ENCODE data around the gene AKAP14.
"Not testable (repeated sequence)": the region's sequence is repeated elsewhere in the genome, so short reads cannot be mapped to it uniquely, and the experiment has no call there.

Gene AKAP14

GRCh38 chrX:119919835-119920585 is 24.3 kb downstream of the AKAP14 start:
- Histone ChIP-seq H3K9ac (ENCODE audit: low read length in 5 of 5) (no peak overlapping the region), H3K27ac (ENCODE audit: low read depth, low read length) (no peak overlapping the region), H3K36me3 (ENCODE audit: control insufficient read depth in 5 of 5, insufficient read depth in 5 of 5, low read length in 5 of 5) (peaks cover 0 to 9% (median 0%) of the 10 kb centered on the region in 5 donors), H3K27me3 (ENCODE audit: control insufficient read depth in 5 of 5, insufficient read depth in 4 of 5, low read length in 5 of 5) (peaks cover 0 to 3% (median 0%) of the 10 kb centered on the region in 5 donors), H3K4me1 (ENCODE audit: control insufficient read depth in 5 of 5, insufficient read depth in 5 of 5, low read length in 5 of 5) (no peaks in the 10 kb centered on the region), H3K9me3 (ENCODE audit: control insufficient read depth in 5 of 5, low read length in 5 of 5) (no peaks in the 10 kb centered on the region), H3K4me3 (ENCODE audit: low read depth in 1 of 5, low read length in 5 of 5) (no peak overlapping the region)

DNA sequence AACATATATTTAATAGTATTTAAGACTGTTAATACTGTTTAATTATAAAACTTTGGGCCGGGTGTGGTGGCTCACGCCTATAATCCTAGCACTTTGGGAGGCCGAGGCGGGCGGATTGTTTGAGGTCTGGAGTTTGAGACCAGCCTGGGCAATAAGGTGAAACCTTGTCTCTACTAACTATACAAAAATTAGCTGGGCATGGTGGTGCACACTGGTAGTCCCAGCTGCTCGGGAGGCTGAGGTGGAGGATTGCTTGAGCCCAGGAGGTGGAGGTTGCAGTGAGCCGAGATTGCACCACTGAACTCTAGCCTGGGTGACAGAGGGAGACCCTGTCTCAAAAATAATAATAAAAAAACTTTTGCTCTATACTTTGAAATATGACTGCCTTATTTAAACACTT is 26.7 kb downstream of the AKAP14 start:
- not testable (repeated sequence) for H3K4me1 ChIP-seq (ENCODE audit: control insufficient read depth in 5 of 5, insufficient read depth in 5 of 5, low read length in 5 of 5); H3K27me3 ChIP-seq (ENCODE audit: control insufficient read depth in 5 of 5, insufficient read depth in 4 of 5, low read length in 5 of 5); H3K27ac ChIP-seq (ENCODE audit: low read depth, low read length); H3K9ac ChIP-seq (ENCODE audit: low read length in 5 of 5); H3K9me3 ChIP-seq (ENCODE audit: control insufficient read depth in 5 of 5, low read length in 5 of 5); H3K4me3 ChIP-seq (ENCODE audit: low read depth in 1 of 5, low read length in 5 of 5)
- peaks cover 0 to 12% (median 0%) of the 10 kb centered on the region in 5 donors for H3K36me3 ChIP-seq (ENCODE audit: control insufficient read depth in 5 of 5, insufficient read depth in 5 of 5, low read length in 5 of 5)

DNA sequence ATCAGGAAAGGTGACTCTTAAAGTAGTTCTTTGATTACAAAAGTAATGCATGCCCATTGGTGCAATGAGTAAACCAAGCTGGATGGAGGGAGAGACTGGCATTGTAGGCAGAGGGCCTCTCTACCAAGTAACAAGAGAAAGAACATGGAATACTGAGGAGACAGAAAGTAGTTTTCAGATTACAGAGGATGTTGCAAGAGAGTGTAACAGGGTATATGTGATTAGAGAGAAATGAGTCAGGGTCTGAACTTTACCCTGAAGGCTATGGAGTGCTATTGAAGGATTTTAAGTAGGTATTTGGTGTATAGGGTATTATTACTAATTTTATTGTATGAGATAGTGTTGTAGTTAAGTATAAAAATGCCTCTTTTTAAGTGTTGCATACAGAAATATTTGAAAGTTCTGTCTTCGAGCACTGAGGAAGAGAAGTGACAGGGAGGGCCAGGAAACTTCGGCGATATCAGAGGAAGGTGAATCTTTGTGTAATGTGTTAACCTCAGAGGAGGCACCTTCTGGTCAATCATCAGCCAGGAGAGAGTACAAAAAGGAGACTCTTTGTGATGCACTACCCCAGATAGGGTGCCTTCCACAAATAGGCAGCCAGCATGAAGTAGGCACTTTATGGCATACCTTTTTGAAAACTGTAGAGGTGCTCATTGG is 39.7 kb downstream of the AKAP14 start:
- H3K4me1 ChIP-seq (ENCODE audit: control insufficient read depth in 5 of 5, insufficient read depth in 5 of 5, low read length in 5 of 5), result no peaks in the 10 kb centered on the region
- peaks cover 16 to 32% (median 27%) of the 10 kb centered on the region in 5 donors for H3K36me3 ChIP-seq (ENCODE audit: control insufficient read depth in 5 of 5, insufficient read depth in 5 of 5, low read length in 5 of 5)
- H3K27me3 ChIP-seq (ENCODE audit: control insufficient read depth in 5 of 5, insufficient read depth in 4 of 5, low read length in 5 of 5), result peaks cover 0 to 2% (median 0%) of the 10 kb centered on the region in 5 donors
- H3K27ac ChIP-seq (ENCODE audit: low read depth, low read length), result no peak overlapping the region
- H3K9ac ChIP-seq (ENCODE audit: low read length in 5 of 5), result no peak overlapping the region
- H3K4me3 ChIP-seq (ENCODE audit: low read depth in 1 of 5, low read length in 5 of 5), result no peak overlapping the region
- H3K9me3 ChIP-seq (ENCODE audit: control insufficient read depth in 5 of 5, low read length in 5 of 5), result no peaks in the 10 kb centered on the region

DNA sequence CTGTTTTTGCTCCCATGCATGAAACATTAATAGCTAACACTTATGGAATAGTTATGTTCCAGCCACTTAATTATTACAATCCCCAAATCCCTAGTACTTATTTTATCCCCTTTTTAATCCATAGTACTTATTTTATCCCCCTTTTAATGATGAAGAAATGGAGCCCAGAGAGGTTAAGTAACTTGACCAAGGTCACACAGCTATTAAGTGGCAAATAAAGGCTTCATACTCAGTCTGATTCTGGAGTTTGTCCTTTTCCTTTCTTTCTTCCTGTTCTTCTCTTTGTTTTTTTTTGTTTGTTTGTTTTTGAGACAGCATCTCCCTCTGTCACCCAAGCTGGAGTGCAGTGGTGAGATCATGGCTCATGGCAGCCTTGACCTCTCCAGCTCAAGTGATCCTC is 45.6 kb downstream of the AKAP14 start:
- peaks cover 0 to 6% (median 0%) of the 10 kb centered on the region in 5 donors for H3K36me3 ChIP-seq (ENCODE audit: control insufficient read depth in 5 of 5, insufficient read depth in 5 of 5, low read length in 5 of 5)
- no peak overlapping the region for H3K9ac ChIP-seq (ENCODE audit: low read length in 5 of 5)
- no peak overlapping the region for H3K27ac ChIP-seq (ENCODE audit: low read depth, low read length)
- H3K27me3 ChIP-seq (ENCODE audit: control insufficient read depth in 5 of 5, insufficient read depth in 4 of 5, low read length in 5 of 5), result no peaks in the 10 kb centered on the region
- H3K4me3 ChIP-seq (ENCODE audit: low read depth in 1 of 5, low read length in 5 of 5), result no peak overlapping the region
- H3K9me3 ChIP-seq (ENCODE audit: control insufficient read depth in 5 of 5, low read length in 5 of 5), result peaks cover 0 to 7% (median 0%) of the 10 kb centered on the region in 5 donors
- H3K4me1 ChIP-seq (ENCODE audit: control insufficient read depth in 5 of 5, insufficient read depth in 5 of 5, low read length in 5 of 5), result peaks cover 0 to 21% (median 17%) of the 10 kb centered on the region in 5 donors

- Histone ChIP-seq H3K4me1 (ENCODE audit: control insufficient read depth in 5 of 5, insufficient read depth in 5 of 5, low read length in 5 of 5) (peaks cover 0 to 21% (median 17%) of the 10 kb centered on the region in 5 donors), H3K9ac (ENCODE audit: low read length in 5 of 5) (peak overlapping the region; percentile 69 to 95 (median 79)), H3K36me3 (ENCODE audit: control insufficient read depth in 5 of 5, insufficient read depth in 5 of 5, low read length in 5 of 5) (no peaks in the 10 kb centered on the region), H3K9me3 (ENCODE audit: control insufficient read depth in 5 of 5, low read length in 5 of 5) (peaks cover 0 to 7% (median 0%) of the 10 kb centered on the region in 5 donors), H3K27ac (ENCODE audit: low read depth, low read length) (peak overlapping the region; percentile 77), H3K27me3 (ENCODE audit: control insufficient read depth in 5 of 5, insufficient read depth in 4 of 5, low read length in 5 of 5) (no peaks in the 10 kb centered on the region), H3K4me3 (ENCODE audit: low read depth in 1 of 5, low read length in 5 of 5) (peak overlapping the region; percentile 61 to 88 (median 71))
These were observed 46.6 kb downstream of the AKAP14 start for GRCh38 chrX:119942173-119942819.

GRCh38 chrX:119942831-119943184 is 47.1 kb downstream of the AKAP14 start:
- peak overlapping the region; percentile 77 for H3K27ac ChIP-seq (ENCODE audit: low read depth, low read length)

GRCh38 chrX:119943185-119943988 is 47.7 kb downstream of the AKAP14 start, which contains the start of gene NKAP:
TSS of gene NKAP (minus strand) at chrX:119943751. CDS start at chrX:119943605, 146 bp downstream.
- H3K9me3 ChIP-seq (ENCODE audit: control insufficient read depth in 5 of 5, low read length in 5 of 5), result peaks cover 0 to 7% (median 0%) of the 10 kb centered on the region in 5 donors
- peaks cover 0 to 21% (median 17%) of the 10 kb centered on the region in 5 donors for H3K4me1 ChIP-seq (ENCODE audit: control insufficient read depth in 5 of 5, insufficient read depth in 5 of 5, low read length in 5 of 5)
- peak within 1 kb of the TSS; percentile 61 to 88 (median 71) for H3K4me3 ChIP-seq (ENCODE audit: low read depth in 1 of 5, low read length in 5 of 5)
- H3K9ac ChIP-seq (ENCODE audit: low read length in 5 of 5), result peak within 1 kb of the TSS; percentile 69 to 95 (median 79)
- no peaks in the 10 kb centered on the region for H3K36me3 ChIP-seq (ENCODE audit: control insufficient read depth in 5 of 5, insufficient read depth in 5 of 5, low read length in 5 of 5)
- H3K27me3 ChIP-seq (ENCODE audit: control insufficient read depth in 5 of 5, insufficient read depth in 4 of 5, low read length in 5 of 5), result peaks cover 0 to 2% (median 0%) of the 10 kb centered on the region in 5 donors
- peak within 1 kb of the TSS; percentile 77 for H3K27ac ChIP-seq (ENCODE audit: low read depth, low read length)

More at GRCh38 chrX:119942831-119943184, 47.1 kb downstream of the AKAP14 start:
- H3K27me3 ChIP-seq (ENCODE audit: control insufficient read depth in 5 of 5, insufficient read depth in 4 of 5, low read length in 5 of 5), result no peaks in the 10 kb centered on the region
- peaks cover 0 to 21% (median 17%) of the 10 kb centered on the region in 5 donors for H3K4me1 ChIP-seq (ENCODE audit: control insufficient read depth in 5 of 5, insufficient read depth in 5 of 5, low read length in 5 of 5)
- H3K4me3 ChIP-seq (ENCODE audit: low read depth in 1 of 5, low read length in 5 of 5), result peak overlapping the region; percentile 61 to 88 (median 71)
- H3K9me3 ChIP-seq (ENCODE audit: control insufficient read depth in 5 of 5, low read length in 5 of 5), result peaks cover 0 to 7% (median 0%) of the 10 kb centered on the region in 5 donors
- peak overlapping the region; percentile 69 to 95 (median 79) for H3K9ac ChIP-seq (ENCODE audit: low read length in 5 of 5)
- H3K36me3 ChIP-seq (ENCODE audit: control insufficient read depth in 5 of 5, insufficient read depth in 5 of 5, low read length in 5 of 5), result no peaks in the 10 kb centered on the region

DNA sequence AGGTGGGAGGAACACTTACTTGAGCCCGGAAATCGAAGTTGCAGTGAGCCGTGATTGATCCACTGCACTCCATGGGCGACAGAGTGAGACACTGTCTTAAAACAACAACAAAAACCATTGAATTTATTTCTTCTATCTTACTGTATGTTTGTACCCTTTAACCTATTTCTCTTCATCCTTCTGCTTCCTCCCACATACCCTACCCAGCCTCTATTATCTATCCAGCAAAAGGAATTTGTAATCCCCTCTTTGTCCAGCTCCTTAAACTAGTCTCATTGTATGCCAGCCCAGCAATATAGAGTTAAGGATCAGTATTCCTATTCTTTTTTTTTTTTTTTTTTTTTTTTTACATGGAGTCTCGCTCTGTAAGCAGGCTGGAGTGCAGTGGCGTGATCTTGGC is 49.8 kb downstream of the AKAP14 start:
- Histone ChIP-seq H3K27me3 (ENCODE audit: control insufficient read depth in 5 of 5, insufficient read depth in 4 of 5, low read length in 5 of 5) (peaks cover 0 to 7% (median 0%) of the 10 kb centered on the region in 5 donors), H3K27ac (ENCODE audit: low read depth, low read length) (no peak overlapping the region), H3K9me3 (ENCODE audit: control insufficient read depth in 5 of 5, low read length in 5 of 5) (peaks cover 0 to 7% (median 0%) of the 10 kb centered on the region in 5 donors), H3K4me3 (ENCODE audit: low read depth in 1 of 5, low read length in 5 of 5) (no peak overlapping the region), H3K9ac (ENCODE audit: low read length in 5 of 5) (no peak overlapping the region), H3K4me1 (ENCODE audit: control insufficient read depth in 5 of 5, insufficient read depth in 5 of 5, low read length in 5 of 5) (peaks cover 0 to 21% (median 17%) of the 10 kb centered on the region in 5 donors), H3K36me3 (ENCODE audit: control insufficient read depth in 5 of 5, insufficient read depth in 5 of 5, low read length in 5 of 5) (no peaks in the 10 kb centered on the region)

- Histone ChIP-seq H3K36me3 (ENCODE audit: control insufficient read depth in 5 of 5, insufficient read depth in 5 of 5, low read length in 5 of 5) (no peaks in the 10 kb centered on the region), H3K27me3 (ENCODE audit: control insufficient read depth in 5 of 5, insufficient read depth in 4 of 5, low read length in 5 of 5) (peaks cover 0 to 7% (median 0%) of the 10 kb centered on the region in 5 donors), H3K4me3 (ENCODE audit: low read depth in 1 of 5, low read length in 5 of 5) (no peak overlapping the region), H3K9me3 (ENCODE audit: control insufficient read depth in 5 of 5, low read length in 5 of 5) (peaks cover 0 to under 1% (median 0%) of the 10 kb centered on the region in 5 donors), H3K9ac (ENCODE audit: low read length in 5 of 5) (no peak overlapping the region), H3K4me1 (ENCODE audit: control insufficient read depth in 5 of 5, insufficient read depth in 5 of 5, low read length in 5 of 5) (peaks cover 0 to 6% (median 4%) of the 10 kb centered on the region in 5 donors), H3K27ac (ENCODE audit: low read depth, low read length) (no peak overlapping the region)
These were observed 52.7 kb downstream of the AKAP14 start for GRCh38 chrX:119948381-119948780.

Data from subcutaneous abdominal adipose tissue (tissue), 5 donors.